Islet of Langerhans (tissue), 1 donor: ENCODE measurements around the gene IBA57.

Experiments
- FAIRE-seq: peaks from one replicate; lab custom pipeline; 2011; peaks lifted over from hg19 to GRCh38; lab: Jason Lieb, UNC

The IBA57 gene

DNA sequence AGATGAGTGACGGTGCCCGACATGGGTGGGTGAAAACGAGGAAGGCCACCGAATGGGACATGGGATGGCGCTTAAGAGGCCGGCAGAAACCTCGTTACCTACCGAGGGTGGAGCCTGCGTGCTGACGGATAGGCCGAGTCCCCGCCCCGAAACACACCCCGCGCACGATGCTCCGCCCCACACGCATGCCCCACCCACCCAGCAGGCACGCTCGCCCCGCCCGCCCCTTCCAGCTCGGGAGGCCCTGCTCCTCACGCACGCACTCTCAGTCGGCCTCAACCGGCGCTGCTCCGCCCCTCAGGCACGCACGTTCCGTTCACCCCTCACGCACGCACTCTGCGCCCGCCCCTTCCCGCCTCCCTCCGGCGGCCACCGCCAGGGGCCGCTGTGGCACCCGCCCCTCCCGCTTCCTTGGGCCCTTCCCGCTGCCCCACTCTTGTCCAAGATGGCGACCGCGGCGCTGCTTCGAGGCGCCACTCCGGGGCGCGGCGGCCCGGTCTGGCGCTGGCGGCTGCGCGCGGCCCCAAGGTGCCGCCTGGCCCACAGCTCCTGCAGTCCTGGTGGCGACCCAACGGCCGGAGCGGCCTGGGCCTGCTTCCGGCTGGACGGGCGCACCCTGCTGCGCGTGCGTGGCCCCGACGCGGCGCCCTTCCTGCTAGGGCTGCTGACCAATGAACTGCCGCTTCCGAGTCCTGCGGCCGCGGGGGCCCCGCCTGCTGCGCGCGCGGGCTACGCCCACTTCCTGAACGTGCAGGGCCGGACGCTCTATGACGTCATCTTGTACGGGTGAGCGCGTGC is at the start of gene IBA57:
Gene IBA57 (plus strand): TSS at position 433 of the 798 bp plus-strand sequence. CDS start 13 bp downstream, at position 446.
- FAIRE-seq: no peak

DNA sequence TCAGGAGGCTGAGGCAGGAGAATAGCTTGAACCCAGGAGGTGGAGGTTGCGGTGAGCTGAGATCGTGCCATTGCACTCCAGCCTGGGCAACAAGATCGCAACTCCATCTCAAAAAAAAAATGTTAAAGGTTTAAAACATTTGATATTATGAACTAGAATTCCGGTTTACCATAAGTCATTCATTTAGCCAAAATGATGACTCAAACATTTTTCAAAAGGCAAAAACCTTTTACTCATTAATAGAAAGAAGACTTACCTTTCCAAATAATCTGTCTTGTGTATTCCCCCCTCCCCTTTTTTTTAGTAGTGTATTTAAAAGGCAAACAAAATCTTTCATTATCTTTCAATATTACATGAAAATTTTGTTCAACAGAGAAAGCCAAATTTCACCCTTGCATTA is 48.3 kb upstream of the IBA57 start:
- FAIRE-seq: no peak

GRCh38 chr1:228118040-228118439 is 47.6 kb upstream of the IBA57 start:
- no peak for FAIRE-seq

DNA sequence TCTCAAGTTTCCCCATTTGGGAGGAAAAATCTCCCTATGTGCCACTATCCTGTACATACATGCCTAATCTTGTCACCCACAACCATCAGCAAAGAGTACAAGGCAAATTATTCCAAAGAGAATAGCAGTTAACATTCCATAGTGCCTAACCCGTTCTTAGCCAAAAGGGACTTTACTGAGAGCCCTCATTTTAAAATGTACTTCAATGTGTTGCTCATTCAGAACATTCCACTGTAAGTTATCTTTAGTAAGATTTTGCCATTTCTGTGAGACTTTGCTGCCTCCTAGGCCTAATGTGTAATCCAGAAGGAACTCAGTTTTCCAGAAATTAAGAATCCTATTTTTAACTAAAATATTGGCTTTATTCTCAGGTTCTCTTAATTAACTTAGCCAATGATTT is 45.3 kb upstream of the IBA57 start:
- no peak for FAIRE-seq

- no peak for FAIRE-seq
Observed at GRCh38 chr1:228120857-228121489, 44.6 kb upstream of the IBA57 start.

- no peak for FAIRE-seq
Observed at GRCh38 chr1:228122921-228123441, 42.6 kb upstream of the IBA57 start.

DNA sequence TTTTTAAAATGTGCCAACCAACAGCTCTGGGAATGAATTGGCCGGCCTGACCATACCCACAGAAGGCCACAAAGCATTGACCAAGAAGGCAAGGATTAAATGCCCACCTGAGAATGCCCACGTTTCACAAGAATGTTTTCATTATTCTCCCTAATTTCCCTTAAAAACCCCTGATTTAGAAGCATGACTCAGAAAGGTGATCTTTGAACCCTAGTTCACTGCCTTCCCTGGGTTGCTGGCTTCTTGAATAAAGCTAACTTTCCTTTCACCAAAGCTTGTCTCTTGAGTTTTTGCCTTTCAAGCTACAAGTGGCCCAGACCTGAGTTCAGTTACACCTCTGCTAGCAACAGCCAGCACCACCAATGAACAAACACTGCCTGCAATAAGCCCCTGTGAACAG is 42.1 kb upstream of the IBA57 start:
- no peak for FAIRE-seq

DNA sequence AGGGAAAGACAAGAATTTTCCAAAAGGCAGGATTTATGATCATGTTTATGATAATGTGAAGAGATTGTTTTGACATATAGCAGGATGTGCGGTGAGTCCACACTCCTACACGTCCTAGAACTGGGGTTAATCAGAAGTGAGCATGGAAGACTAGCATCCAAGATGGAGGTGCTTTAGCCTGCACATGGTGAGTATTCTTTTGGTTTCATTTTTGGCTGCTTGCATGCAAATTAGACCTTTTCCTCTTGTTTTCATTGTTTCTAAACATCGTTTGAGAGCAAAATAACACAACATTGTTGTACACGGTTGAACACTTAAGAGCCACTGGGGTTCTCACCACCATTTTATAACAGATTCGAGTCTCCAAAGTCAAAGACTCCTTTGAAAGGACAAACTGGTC is 40.4 kb upstream of the IBA57 start:
- FAIRE-seq: no peak

- FAIRE-seq: no peak
Observed at GRCh38 chr1:228131766-228132165, 33.8 kb upstream of the IBA57 start.

DNA sequence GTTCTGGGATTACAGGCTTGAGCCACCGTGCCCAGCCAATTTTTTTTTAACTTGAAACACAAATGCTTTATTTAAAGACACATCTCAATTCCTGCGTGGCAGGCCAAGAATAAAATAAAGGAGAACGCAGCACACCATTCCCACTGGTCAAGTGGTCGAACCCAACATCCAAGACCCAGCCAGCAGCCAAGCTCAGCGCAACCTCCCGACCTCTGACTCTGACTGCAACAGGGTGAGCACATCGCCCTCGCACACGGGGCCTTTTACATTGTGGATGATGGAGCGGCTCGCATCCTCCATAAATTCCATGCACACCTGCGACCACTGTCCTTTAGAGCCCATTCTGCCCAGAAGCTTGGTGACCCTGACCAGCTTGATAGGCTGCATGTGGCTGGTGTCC is 31.0 kb upstream of the IBA57 start:
- no peak for FAIRE-seq

- no peak for FAIRE-seq
Observed at GRCh38 chr1:228136901-228137300, 28.7 kb upstream of the IBA57 start.

DNA sequence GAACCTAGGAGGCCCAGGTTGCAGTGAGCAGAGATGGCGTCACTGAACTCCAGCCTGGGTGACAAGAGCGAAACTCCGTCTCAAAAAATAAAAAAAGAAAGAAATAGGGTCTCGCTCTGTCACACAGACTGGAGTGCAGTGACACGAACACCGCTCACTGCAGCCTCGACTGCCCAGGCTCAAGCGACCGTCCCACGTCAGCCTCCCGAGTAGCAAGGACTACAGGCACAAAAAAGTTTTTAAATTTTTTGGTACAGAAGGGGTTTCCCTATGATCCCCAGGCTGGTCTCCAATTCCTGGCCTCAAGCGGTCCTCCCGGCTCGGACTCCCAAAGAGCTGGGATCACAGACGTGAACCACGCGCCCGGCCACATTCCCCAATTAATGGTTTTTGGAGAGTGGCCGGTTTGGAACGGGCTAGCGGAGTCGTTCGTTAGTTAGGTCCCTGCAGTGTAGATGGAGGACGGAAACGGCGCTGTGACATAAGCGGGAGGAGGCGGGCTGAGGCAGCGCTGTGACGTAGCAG is 26.1 kb upstream of the IBA57 start:
- FAIRE-seq: no peak

GRCh38 chr1:228139931-228140723 is 25.5 kb upstream of the IBA57 start, which contains the start of gene GUK1:
Gene GUK1, plus strand, starts transcription at chr1:228140279. Its CDS starts 24 bp downstream, at chr1:228140303.
- peak; percentile 60 for FAIRE-seq

- no peak for FAIRE-seq
Observed at GRCh38 chr1:228140724-228141225, 24.8 kb upstream of the IBA57 start.

GRCh38 chr1:228141226-228142044 is 24.2 kb upstream of the IBA57 start:
- FAIRE-seq: no peak

DNA sequence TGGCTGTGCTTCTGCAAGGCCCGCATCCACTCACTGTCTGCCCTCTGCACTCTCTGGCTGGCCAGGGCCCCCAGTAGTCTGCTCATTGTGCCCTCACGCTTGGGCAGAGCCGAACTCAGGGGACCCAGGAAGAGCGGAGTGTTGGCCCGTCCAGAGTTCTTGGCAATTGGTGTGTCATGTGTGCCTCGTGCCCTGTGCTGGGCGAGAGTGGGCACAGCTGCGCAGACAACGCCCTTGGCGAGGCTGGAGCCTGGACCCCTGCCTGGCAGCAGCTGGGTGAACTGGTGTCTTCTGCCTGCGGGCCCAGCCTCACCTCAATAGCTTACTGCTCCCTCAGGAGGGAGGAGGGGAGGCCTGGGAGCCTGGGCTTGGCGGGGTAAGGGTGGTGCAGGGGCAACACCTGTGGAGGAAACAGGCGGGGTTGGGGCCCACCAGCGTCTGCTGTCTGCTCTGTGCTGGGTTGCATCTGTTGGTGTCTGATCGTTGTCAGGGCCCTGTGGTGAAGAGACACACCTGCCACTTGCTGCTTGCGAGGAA is 23.4 kb upstream of the IBA57 start:
- FAIRE-seq: no peak

DNA sequence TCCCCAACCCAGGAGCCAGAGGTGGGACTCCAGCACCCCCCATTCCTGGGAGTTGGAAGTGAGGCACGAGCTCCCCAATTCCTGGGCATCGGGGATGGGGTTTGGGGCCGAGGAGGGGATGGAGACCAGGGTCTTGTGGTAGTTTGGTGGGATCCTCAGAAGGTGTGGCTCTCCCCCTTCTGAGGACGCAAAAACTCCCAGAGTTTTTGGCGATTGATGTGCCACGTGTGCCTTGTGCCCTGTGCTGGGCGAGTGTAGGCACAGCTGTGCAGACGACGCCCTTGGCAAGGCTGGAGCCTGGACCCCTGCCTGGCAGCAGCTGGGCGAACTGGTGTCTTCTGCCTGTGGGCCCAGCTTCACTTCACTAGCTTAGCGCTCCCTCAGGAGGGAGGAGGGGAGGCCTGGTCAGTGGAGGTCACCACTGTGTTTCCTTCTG is 22.9 kb upstream of the IBA57 start:
- FAIRE-seq: no peak

DNA sequence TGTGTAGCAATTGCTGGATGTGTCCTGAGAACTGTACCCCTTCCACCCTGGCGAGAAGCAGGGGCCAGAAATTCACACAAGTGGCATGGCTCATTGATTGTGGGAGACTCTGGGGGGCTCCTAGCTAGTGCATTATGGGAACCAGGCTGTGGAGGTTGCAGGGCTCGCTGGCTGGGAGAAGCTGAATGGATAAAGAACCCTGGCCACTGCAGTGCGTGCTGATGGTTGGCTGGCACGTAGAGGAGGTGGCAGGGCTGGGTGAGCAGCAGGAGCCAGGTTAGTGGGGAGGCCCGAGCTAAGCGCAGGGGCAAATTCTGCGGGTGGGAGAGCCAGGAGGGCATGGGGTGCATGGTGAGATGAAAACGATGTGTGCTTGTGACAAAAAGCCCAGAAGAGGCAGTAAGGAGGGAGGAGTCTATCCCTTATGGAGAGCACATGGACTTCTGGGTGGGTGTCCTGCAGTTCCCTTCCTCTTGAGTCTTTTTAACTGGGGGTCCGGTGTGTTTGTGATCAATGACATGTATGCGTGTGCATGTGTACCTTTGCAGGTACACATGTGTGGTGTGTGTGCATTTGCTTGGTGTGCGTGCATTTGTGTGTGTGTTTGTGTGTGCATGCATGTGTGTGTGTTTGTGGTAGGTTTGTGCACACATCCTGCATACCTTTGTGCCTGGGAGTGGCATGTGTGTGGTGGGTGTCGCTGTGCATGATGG is 22.0 kb upstream of the IBA57 start:
- FAIRE-seq: no peak

- FAIRE-seq: no peak
Observed at GRCh38 chr1:228144193-228144992, 21.2 kb upstream of the IBA57 start.

GRCh38 chr1:228144993-228145343 is 20.6 kb upstream of the IBA57 start:
- no peak for FAIRE-seq
